Testis (tissue), 3 donors: ENCODE measurements around the gene DCUN1D4. TPM values are rescaled to one million over a fixed set of nuclear protein-coding genes. Genes with fewer than 3 reads are reported as not detected.
"Not testable (repeated sequence)": the region's sequence is repeated elsewhere in the genome, so short reads cannot be mapped to it uniquely, and the experiment has no call there.

Experiments
- DNase-seq: peaks from one replicate; pipeline ENCODE4 v3.0.0-alpha.2; 2019
- H3K27ac ChIP-seq, 2 donors: fragments of 200-600 bp; sonication (generic); one replicate each; pipeline ENCODE4 v1.5.1; 2019
- H3K27me3 ChIP-seq: fragments of 200-600 bp; sonication (generic); one replicate; pipeline ENCODE4 v1.5.1; 2019
- H3K36me3 ChIP-seq: fragments of 200-600 bp; sonication (generic); one replicate; pipeline ENCODE4 v1.5.1; 2017; ENCODE audit warnings: low read depth; ENCODE audit errors: missing control alignments
- H3K4me1 ChIP-seq: fragments of 200-600 bp; sonication (generic); one replicate; pipeline ENCODE4 v1.5.1; 2019
- H3K4me3 ChIP-seq, 2 donors: fragments of 200-600 bp; sonication (generic); one replicate each; pipeline ENCODE4 v1.5.1; 2017 to 2019
- H3K9me3 ChIP-seq: fragments of 200-600 bp; sonication (generic); one replicate; pipeline ENCODE4 v1.5.1; 2017
- CTCF ChIP-seq, 3 experiments: fragments of 450-650 bp in 2 of 3; fragments of 200-600 bp in 1 of 3; sonication (generic) in 1 of 3; IDR thresholded peaks; one replicate each; pipeline ENCODE4 v1.5.1; 2016 to 2019; ENCODE audit warnings: antibody characterized with exemption in 3 of 3, mild to moderate bottlenecking in 2 of 3, moderate library complexity in 1 of 3
- POLR2A ChIP-seq: fragments of 450-650 bp; IDR thresholded peaks from one replicate; pipeline ENCODE4 v1.6.1; 2017; ENCODE audit warnings: antibody characterized with exemption, mild to moderate bottlenecking, moderate library complexity
- WGBS, 2 donors: methylation state at CpG; one replicate each; pipeline ENCODE4 v1.1.5; 2018; 5-methylcytosine and 5-hydroxymethylcytosine counted together
- intact Hi-C: fragments of 100-400 bp; cut with DNase I; formaldehyde crosslinking; loops from one replicate; pipeline ENCODE4 v1.15.1; 2023; ENCODE audit warnings: low total_unique reads
- polyA plus RNA-seq: library from polyadenylated mRNA; stranded (reverse); fragments of 350-450 nt; fragmentation: Illumina TruSeq; extraction: RNeasy Lipid Tissue Mini Kit (QIAGEN cat#74804); gene quantifications from one replicate; pipeline ENCODE4 v1.2.3, GENCODE V29; 2014; ENCODE audit warnings: low read depth, low replicate concordance; ENCODE audit not compliant: insufficient read depth
- total RNA-seq, 2 donors: library from RNA; depleted of rRNA; stranded (reverse); fragments of >200 nt; gene quantifications; one replicate each; pipeline ENCODE4 v1.2.3, GENCODE V29; 2016

DCUN1D4 gene
- total and polyA plus RNA-seq, 3 donors from 2014 or later: 57.7 to 81.9 (median 74.1) TPM

GRCh38 chr4:51884606-51885005, 41.7 kb downstream of the DCUN1D4 start:
- no peaks in the 10 kb centered on the region for H3K9me3 ChIP-seq
- intact Hi-C loops: no loop called here
- H3K4me3 ChIP-seq: no peak overlapping the region
- H3K4me1 ChIP-seq: peaks cover 8% of the 10 kb centered on the region
- TF ChIP-seq CTCF (IDR thresholded peaks at IDR 0.05) (no peak), POLR2A (no peak)
- no peak for DNase-seq
- peak overlapping the region in 1 of 2 donors; percentile 32 for H3K27ac ChIP-seq
- WGBS, 2 donors: 80 to 87% methylated on average over 2 of the region's 2 CpGs
- H3K36me3 ChIP-seq: no peaks in the 10 kb centered on the region
- no peaks in the 10 kb centered on the region for H3K27me3 ChIP-seq

GRCh38 chr4:51885363-51885762, 42.4 kb downstream of the DCUN1D4 start:
- intact Hi-C loops: no loop called here
- Histone ChIP-seq H3K27ac (peak overlapping the region in 1 of 2 donors; percentile 17), H3K27me3 (no peaks in the 10 kb centered on the region), H3K4me3 (no peak overlapping the region), H3K4me1 (peaks cover 8% of the 10 kb centered on the region), H3K9me3 (no peaks in the 10 kb centered on the region), H3K36me3 (no peaks in the 10 kb centered on the region)
- DNase-seq: no peak
- 65 to 78% methylated on average over 5 of the region's 5 CpGs for WGBS, 2 donors
- TF ChIP-seq POLR2A (no peak), CTCF (IDR thresholded peaks at IDR 0.05) (peak in 2 of 3 experiments; percentile 16 to 34)

- 95% methylated on average over 1 of the region's 1 CpG for WGBS, 2 donors
- no peak for TF ChIP-seq POLR2A
- no peak for TF ChIP-seq CTCF (IDR thresholded peaks at IDR 0.05)
- H3K27ac ChIP-seq: no peak overlapping the region
- H3K36me3 ChIP-seq: no peaks in the 10 kb centered on the region
- DNase-seq: no peak
- H3K27me3 ChIP-seq: no peaks in the 10 kb centered on the region
- H3K4me3 ChIP-seq: no peak overlapping the region
- intact Hi-C loops: no loop called here
- peaks cover 2% of the 10 kb centered on the region for H3K4me1 ChIP-seq
- H3K9me3 ChIP-seq: no peaks in the 10 kb centered on the region
Observed at GRCh38 chr4:51890760-51891159, 47.8 kb downstream of the DCUN1D4 start.

- H3K4me3 ChIP-seq, intact Hi-C loops, H3K4me1 ChIP-seq, H3K27me3 ChIP-seq, H3K27ac ChIP-seq, DNase-seq, H3K36me3 ChIP-seq, H3K9me3 ChIP-seq: not testable (repeated sequence)
- 96 to 97% methylated on average over 16 of the region's 16 CpGs for WGBS, 2 donors
Observed at GRCh38 chr4:51893402-51893801, 50.4 kb downstream of the DCUN1D4 start.

GRCh38 chr4:51894059-51894645, 51.2 kb downstream of the DCUN1D4 start:
- H3K4me1 ChIP-seq: peaks cover 5% of the 10 kb centered on the region
- H3K27ac ChIP-seq: no peak overlapping the region
- no peak for TF ChIP-seq POLR2A
- no peak for DNase-seq
- H3K4me3 ChIP-seq: no peak overlapping the region
- intact Hi-C loops: no loop called here
- no peaks in the 10 kb centered on the region for H3K36me3 ChIP-seq
- no peaks in the 10 kb centered on the region for H3K27me3 ChIP-seq
- WGBS, 2 donors: 95 to 100% methylated on average over 1 of the region's 1 CpG
- no peaks in the 10 kb centered on the region for H3K9me3 ChIP-seq

- Histone ChIP-seq H3K4me3 (no peak overlapping the region), H3K27ac (no peak overlapping the region), H3K4me1 (peaks cover 5% of the 10 kb centered on the region), H3K9me3 (no peaks in the 10 kb centered on the region), H3K27me3 (no peaks in the 10 kb centered on the region), H3K36me3 (no peaks in the 10 kb centered on the region)
- DNase-seq: no peak
- TF ChIP-seq POLR2A: no peak
- TF ChIP-seq CTCF (IDR thresholded peaks at IDR 0.05): no peak
- intact Hi-C loops: no loop called here
- WGBS, 2 donors: 63 to 69% methylated on average over 3 of the region's 3 CpGs
Observed at GRCh38 chr4:51895158-51895557, 52.2 kb downstream of the DCUN1D4 start.
